Fibroblast of mammary gland (primary cell): Measurements from ENCODE around the gene BAIAP2.

Experiments used
- DNase-seq: peaks from one replicate; pipeline ENCODE4 v3.0.0-alpha.2; 2010; ENCODE audit warnings: low read depth
- H3K4me3 ChIP-seq: 2 replicates; pipeline ENCODE4 v1.5.1; 2011; ENCODE audit warnings: low read depth, mild to moderate bottlenecking, low read length, moderate library complexity; ENCODE audit not compliant: control insufficient read depth
- CTCF ChIP-seq: conservative IDR thresholded peaks from 2 replicates; pipeline ENCODE4 v1.5.1; 2011; ENCODE audit warnings: low read depth, low read length, inconsistent platforms; ENCODE audit not compliant: control insufficient read depth, insufficient read depth

Gene BAIAP2

GRCh38 chr17:81118308-81119221 lies 83.6 kb downstream of the BAIAP2 start:
- no peak for DNase-seq
- peak overlapping the region; percentile 45 for H3K4me3 ChIP-seq
- TF ChIP-seq CTCF = no peak

- peak; percentile 96 for DNase-seq
- H3K4me3 ChIP-seq = peak overlapping the region; percentile 45
- TF ChIP-seq CTCF = no peak
Measured at GRCh38 chr17:81119223-81120148, 84.5 kb downstream of the BAIAP2 start.

GRCh38 chr17:81120149-81120484 lies 85.2 kb downstream of the BAIAP2 start:
- DNase-seq = no peak
- no peak overlapping the region for H3K4me3 ChIP-seq
- TF ChIP-seq CTCF = no peak

GRCh38 chr17:81120695-81121621 lies 86.0 kb downstream of the BAIAP2 start:
- H3K4me3 ChIP-seq = no peak overlapping the region
- no peak for TF ChIP-seq CTCF
- DNase-seq = no peak

- no peak for DNase-seq
- no peak for TF ChIP-seq CTCF
- no peak overlapping the region for H3K4me3 ChIP-seq
Measured at GRCh38 chr17:81121841-81122733, 87.1 kb downstream of the BAIAP2 start.
